HG03108 (cell line): ENCODE data around the gene PPP6R2.
"Not testable (repeated sequence)": the region's sequence is repeated elsewhere in the genome, so short reads cannot be mapped to it uniquely, and the experiment has no call there.

Experiments
- ATAC-seq: cut with Tn5 transposase; IDR thresholded peaks from one replicate; pipeline ENCODE4 v1.9.1; 2021; ENCODE audit warnings: moderate library complexity; ENCODE audit not compliant: unreplicated experiment

PPP6R2 gene

DNA sequence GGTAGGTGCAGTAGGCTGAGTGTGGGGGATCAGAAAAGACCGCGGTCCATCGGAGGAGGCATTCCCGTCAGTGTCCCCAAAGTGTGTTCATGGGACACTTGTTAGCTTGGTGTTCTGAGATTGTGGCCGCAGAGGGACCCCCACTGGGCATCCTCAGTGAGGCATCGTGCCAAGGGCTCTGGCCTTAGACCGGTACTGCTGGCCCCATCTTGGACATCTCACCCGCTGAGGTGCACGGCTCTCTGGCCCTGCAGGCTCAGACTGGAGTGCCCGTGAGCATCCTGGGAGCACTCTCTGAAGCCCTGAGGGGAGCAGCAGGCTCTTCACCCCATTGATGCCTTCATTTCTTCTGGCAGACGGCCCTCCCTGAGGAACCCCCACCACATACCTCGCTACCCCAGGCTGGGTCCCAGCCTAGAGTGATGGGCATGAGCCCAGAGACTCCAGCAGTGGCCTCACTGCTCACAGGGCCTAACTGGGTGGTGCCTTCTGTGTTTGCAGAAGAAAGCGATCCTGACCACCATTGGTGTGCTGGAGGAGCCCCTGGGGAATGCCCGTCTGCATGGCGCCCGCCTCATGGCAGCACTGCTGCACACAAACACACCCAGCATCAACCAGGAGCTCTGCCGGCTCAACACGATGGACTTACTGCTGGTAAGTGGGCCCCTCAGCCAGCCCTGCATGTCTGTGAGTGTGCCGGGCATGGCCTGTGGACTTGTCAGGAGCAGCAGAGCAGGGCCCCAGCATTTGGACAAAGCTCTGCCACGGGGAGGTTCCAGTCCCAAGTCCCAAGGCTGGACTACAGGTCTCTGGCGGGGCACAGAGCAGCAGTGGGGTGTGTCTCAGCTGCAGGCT, 80.1 kb downstream of the PPP6R2 start:
- no peak for ATAC-seq

GRCh38 chr22:50423956-50424355, 80.8 kb downstream of the PPP6R2 start:
- no peak for ATAC-seq

DNA sequence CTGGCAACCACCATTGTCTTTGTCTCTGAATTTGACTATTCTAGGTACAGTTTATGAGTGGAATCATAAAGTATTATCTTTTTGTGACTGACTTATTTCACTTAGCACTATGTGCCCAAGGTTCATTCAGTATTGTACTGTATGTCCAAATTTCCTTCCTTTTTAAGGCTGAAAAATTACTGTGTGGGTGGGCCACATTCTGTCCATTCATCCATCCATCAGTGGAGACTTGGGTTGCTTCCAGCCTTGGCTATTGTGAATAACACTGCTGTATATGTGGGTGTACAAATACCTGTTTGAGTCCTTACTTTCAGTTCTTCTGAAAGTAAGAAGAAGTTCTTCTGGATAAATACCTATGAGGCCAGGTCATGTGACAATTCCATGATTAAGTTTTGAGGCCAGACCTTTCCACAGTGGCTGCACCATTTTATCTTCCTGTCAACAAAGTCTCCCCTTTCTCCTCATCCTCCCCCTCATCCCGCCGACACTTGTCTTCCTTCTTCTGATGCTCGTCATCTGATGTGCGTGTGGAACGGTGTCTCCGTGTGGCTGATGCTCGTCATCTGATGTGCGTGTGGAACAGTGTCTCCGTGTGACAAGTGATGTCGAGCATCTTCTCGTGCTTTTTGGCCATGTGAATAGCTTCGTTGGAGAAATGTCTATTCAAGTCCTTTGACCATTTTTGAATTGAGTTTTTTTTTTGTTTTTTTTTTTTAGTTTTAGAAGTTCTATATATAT, 82.2 kb downstream of the PPP6R2 start:
- ATAC-seq: no peak

GRCh38 chr22:50432131-50432876, 89.2 kb downstream of the PPP6R2 start:
- no peak for ATAC-seq

DNA sequence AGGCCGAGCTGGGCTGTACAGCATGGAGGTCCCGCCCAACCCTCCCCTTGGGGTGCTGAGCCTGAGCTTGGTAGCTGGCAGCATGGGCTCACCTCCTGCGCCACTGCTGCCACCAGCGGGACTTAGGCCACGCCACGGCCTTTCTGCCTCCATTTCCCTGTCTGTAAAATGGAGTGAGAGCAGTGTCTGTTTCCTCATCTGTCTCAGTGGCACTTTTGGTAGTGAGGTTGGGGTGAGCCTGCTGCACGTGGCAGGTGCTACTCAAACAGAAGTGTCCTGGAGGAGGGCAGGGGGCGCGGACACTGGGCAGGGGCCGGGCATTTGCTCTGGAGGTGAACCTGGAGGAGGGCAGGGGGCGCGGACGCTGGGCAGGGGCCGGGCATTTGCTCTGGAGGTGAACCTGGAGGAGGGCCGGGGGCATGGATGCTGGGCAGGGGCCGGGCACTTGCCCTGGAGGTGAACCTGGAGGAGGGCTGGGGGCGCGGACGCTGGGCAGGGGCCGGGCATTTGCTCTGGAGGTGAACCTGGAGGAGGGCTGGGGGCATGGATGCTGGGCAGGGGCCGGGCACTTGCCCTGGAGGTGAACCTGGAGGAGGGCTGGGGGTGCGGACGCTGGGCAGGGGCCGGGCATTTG, 89.9 kb downstream of the PPP6R2 start:
- not testable (repeated sequence) for ATAC-seq

GRCh38 chr22:50434849-50435248, 91.7 kb downstream of the PPP6R2 start:
- no peak for ATAC-seq

- no peak for ATAC-seq
These were observed 92.3 kb downstream of the PPP6R2 start for GRCh38 chr22:50435291-50436014.

- ATAC-seq: no peak
These were observed 93.1 kb downstream of the PPP6R2 start for GRCh38 chr22:50436015-50436830.

GRCh38 chr22:50436841-50437341, 93.8 kb downstream of the PPP6R2 start:
- ATAC-seq: no peak

DNA sequence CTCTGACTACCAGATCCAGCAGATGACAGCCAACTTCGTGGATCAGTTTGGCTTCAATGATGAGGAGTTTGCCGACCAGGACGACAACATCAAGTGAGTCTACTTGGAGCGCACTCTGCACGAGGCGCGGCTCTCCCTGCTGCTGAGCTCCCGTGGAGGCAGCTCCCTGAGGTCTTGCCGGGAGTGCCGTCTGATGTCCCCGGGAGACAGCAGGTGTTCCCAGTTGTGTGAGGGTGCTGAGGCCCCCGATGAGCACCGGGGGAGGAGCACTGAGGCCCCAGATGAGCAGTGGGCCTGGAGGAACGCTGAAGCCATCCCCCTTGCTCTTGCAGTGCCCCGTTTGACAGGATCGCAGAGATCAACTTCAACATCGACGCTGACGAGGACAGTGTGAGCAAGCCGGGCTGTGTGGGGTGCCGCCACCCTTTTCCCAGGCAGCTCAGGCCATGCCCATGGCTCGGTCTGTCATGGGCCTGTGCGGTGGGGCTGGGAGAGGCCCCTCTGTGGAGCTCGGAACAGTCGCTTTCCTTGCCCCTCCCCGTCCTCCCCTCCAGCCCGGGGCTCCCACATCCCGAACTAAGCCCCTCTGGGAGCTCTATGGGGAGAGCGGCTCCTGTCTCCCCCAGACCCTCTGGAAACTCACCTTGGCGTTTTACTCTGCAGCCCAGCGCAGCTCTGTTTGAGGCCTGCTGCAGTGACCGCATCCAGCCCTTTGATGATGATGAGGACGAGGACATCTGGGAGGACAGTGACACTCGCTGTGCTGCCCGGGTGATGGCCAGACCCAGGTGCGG, 94.6 kb downstream of the PPP6R2 start:
- no peak for ATAC-seq

DNA sequence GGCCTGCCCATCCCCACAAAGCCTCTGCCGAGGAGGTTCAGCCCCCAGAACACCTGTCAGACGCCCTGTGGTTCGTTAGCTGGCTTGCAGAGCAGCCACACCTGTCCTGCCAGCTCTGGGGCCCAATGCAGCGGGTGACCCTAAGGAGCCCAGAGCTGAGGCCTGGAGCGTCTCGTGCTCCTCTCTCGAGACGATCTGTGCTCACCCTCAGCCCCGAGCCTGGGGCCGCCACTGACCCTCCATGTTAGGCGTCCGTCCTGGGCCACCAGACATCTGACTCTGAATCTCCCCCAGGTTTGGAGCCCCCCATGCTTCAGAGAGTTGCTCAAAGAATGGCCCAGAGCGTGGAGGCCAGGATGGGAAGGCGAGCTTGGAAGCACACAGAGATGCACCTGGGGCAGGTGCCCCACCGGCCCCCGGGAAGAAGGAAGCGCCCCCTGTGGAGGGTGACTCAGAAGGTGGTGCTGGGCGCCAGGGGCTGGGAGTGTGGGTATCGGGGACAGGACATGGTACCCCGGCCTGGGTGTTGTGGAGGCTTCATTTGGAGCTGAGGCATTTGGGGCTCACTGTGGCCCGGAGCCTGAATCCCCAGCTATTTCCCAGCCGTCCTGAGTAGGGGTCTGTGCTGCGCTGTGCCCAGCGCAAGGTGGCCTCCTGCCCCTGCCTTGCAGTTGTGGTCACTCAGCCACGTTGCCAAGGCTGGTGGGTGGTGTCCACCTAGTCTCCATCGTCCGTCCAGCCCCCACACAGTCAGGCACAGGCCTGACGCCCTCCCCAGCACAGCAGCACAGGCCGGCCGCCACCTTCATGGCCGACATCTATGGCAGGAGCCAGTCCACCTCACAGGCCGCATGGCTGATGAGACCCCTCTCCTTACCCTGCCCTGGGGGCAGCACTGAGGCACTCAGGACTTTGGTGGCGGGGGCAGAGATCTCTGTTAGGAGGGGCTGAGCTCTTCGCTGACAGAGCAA, 95.5 kb downstream of the PPP6R2 start:
- ATAC-seq: no peak

DNA sequence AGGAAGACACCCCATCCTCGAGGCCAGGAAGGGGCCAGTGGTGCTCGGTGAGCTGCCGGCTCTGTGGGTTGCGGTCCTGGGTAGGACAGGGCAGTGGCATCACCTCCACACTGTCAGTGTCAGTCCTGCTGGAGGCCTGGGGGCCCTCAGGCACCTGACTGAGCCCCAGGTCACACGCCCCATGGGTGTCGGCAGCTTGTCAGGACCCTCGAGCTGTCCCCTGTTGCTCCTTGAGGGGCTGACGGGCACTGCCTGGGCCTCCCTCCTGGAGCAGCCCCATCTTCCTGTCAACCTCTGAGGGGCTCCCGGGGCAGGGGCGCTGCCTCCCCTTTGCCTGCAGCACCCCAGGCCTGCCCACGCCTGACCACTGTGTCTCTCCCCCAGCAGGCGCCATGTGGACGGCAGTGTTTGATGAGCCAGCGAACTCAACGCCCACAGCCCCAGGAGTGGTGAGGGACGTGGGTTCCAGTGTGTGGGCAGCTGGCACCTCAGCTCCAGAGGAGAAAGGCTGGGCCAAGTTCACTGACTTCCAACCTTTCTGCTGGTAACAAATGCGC, 96.3 kb downstream of the PPP6R2 start:
- no peak for ATAC-seq

DNA sequence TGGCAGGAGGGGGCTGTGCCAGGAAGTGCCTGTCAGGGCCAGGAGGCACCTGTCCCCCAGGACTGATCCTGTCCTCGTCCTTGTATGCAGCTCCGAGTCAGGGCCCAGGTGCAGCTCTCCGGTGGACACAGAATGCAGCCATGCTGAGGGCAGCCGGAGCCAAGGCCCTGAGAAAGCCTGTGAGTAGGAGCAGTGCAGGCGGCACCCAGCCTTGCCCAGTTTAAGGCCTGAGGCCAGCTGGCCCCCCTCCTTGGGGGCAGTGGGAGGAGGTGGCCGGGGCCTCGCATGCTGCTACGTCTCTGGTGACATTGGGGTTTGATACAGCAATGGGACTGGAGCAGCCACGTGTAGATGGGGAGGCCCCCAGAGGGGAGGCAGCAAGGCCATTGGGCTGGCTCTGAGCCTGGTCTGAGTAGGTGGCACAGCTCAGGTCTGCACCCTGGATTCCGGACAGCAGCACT, 96.8 kb downstream of the PPP6R2 start:
- ATAC-seq: no peak

GRCh38 chr22:50440544-50441249, 97.6 kb downstream of the PPP6R2 start:
- no peak for ATAC-seq

DNA sequence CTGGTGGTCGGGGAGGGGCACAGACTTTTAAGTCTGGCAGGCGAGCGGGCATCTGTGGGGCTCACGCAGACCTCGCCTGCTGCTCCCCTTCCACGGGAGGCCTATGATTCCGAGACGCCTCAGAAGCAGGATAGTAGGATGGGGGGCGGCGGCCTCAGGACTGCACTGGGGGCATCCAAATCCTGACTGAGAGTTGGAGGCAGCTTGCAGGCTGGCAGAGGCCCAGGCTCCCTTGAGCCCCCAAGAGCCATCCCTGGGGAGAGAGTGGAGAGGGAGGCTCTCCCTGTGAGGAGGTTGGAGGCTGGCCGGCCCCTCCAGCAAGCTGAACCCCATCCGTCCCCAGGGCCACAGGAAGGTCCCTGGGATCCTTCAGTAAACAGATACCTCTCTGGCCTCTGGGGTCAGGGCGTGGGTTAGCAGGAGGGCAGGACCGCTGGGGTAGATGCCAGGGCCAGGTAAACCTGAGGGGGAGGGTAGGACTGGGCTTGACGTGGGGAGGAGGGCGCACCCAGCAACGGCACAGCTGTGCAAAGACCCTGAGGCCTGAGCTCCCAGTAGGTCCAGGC, 98.4 kb downstream of the PPP6R2 start:
- ATAC-seq: no peak

DNA sequence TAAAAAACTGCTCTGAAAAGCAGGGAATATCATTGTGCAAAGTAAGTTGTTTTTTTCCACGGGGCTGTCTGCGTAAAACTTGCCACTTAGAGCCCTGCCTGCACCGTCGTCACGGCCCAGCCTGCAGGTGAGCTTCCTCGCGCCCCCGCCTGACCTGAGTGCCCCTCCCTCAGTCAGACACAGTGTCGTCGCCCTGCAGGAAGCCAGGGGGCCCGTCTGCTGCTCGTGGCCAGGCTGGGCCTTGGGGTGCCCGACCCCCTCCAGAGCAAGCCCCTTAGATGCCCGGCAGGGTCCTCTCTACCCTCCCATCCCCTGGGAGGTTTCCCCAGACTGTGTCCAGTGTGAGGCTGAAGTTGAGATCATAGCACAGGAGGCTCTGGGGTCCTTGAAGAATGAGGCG, 100.1 kb downstream of the PPP6R2 start:
- ATAC-seq: no peak
